ENCODE data around the gene STEAP1B. TPM values are rescaled to one million over a fixed set of nuclear protein-coding genes. Genes with fewer than 3 reads are reported as not detected.

The STEAP1B gene
- polyA plus RNA-seq, 1 of the 3 experiments (the other 2 are of a cell fraction) = 14.7 TPM

DNA sequence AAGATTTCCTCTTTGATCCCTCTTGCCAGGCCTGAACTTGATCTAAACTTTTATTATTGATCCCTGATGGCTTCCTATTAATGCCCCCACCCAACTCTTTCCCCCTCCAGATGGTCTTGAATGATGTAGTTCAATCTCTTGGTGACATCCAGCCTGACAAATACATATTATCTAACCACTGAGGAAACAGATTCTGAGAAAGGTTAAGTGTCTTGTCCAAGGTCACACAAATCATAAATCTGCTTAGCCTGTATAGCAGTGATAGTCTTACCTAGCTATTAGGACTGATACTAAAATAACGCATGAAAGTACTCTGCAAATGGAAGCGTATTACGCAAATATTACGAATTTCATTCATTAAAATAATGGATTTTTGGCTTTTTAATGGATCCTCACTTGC lies 22.7 kb downstream of the STEAP1B start:
- ChIA-PET POLR2A (no interaction called here), CTCF (interaction anchor here (17.0 kb wide), 1 partner anchor 365 kb away, joined by 203 read pairs; no protein-coding TSS in a partner anchor)
- H3K9me2 ChIP-seq = no peaks in the 10 kb centered on the region
- no peaks in the 10 kb centered on the region for H3K79me2 ChIP-seq (ENCODE audit: insufficient read depth)
- no peak overlapping the region for H3K9ac ChIP-seq
- H3K4me2 ChIP-seq = no peak overlapping the region
- no peaks in the 10 kb centered on the region for H4K20me1 ChIP-seq (ENCODE audit: insufficient read depth)
- H3K27me3 ChIP-seq (ENCODE audit: insufficient read depth) = no peaks in the 10 kb centered on the region
- no peak overlapping the region for H3K4me3 ChIP-seq (ENCODE audit: low read depth in 2 of 2, low read length in 1 of 2)
- peaks cover 0 to 10% of the 10 kb centered on the region in 2 experiments; a peak in 1 of 4 replicates for H3K4me1 ChIP-seq (ENCODE audit: control insufficient read depth in 1 of 2, insufficient read depth in 2 of 2, low read depth in 1 of 2, low read length in 1 of 2)
- no peaks in the 10 kb centered on the region for H3K9me3 ChIP-seq
- no peak for DNase-seq
- H3K36me3 ChIP-seq (replicated peaks in 1 of 2; ENCODE audit: control insufficient read depth in 1 of 2, insufficient read depth in 2 of 2, low read length in 1 of 2) = peaks cover 0 to 19% of the 10 kb centered on the region in 2 experiments
- no peaks in the 10 kb centered on the region for H3F3A ChIP-seq (replicated peaks; ENCODE audit: insufficient read depth)
- WGBS (ENCODE audit: low lambda C conversion rate) = 87% methylated on average over 4 of the region's 4 CpGs
- TF ChIP-seq YY1 (IDR thresholded peaks at IDR 0.05; ENCODE audit: low read depth) = no peak
- no peak overlapping the region for H3K27ac ChIP-seq (ENCODE audit: low read depth in 2 of 2, low read length in 1 of 2)
- H2AFZ ChIP-seq (ENCODE audit: low read depth) = no peak overlapping the region

DNA sequence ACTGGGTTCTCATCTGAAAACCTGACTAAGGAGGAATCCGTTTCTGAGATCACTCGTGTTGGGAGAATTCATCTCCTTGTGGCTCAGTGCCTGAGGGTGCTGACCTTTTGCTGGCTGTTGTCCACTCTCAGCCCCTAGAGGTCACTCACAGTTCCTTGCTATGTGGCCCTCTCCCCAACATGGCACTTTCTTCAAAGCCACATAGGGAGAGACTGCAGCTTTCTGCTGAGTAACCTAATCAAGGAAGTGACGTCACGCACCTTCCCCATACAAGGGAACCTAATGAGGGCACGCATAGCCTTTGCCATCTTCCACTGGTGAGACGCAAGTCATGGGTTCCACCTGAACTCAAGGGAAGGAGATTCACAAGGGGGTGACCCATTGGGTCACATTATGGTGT lies 23.2 kb downstream of the STEAP1B start:
- Histone ChIP-seq H3K4me1 (ENCODE audit: control insufficient read depth in 1 of 2, insufficient read depth in 2 of 2, low read depth in 1 of 2, low read length in 1 of 2) (peaks cover 0 to 10% of the 10 kb centered on the region in 2 experiments; a peak in 1 of 4 replicates), H3K27me3 (ENCODE audit: insufficient read depth) (no peaks in the 10 kb centered on the region), H3K27ac (ENCODE audit: low read depth in 2 of 2, low read length in 1 of 2) (no peak overlapping the region), H3K9me3 (no peaks in the 10 kb centered on the region), H3K9ac (no peak overlapping the region), H3K4me3 (ENCODE audit: low read depth in 2 of 2, low read length in 1 of 2) (no peak overlapping the region), H3K79me2 (ENCODE audit: insufficient read depth) (no peaks in the 10 kb centered on the region), H3K9me2 (no peaks in the 10 kb centered on the region), H3F3A (replicated peaks; ENCODE audit: insufficient read depth) (no peaks in the 10 kb centered on the region), H2AFZ (ENCODE audit: low read depth) (no peak overlapping the region), H4K20me1 (ENCODE audit: insufficient read depth) (no peaks in the 10 kb centered on the region), H3K4me2 (no peak overlapping the region), H3K36me3 (replicated peaks in 1 of 2; ENCODE audit: control insufficient read depth in 1 of 2, insufficient read depth in 2 of 2, low read length in 1 of 2) (peaks cover 0 to 22% of the 10 kb centered on the region in 2 experiments)
- ChIA-PET POLR2A (no interaction called here), CTCF (interaction anchor here (17.0 kb wide), 1 partner anchor 365 kb away, joined by 203 read pairs; no protein-coding TSS in a partner anchor)
- 86% methylated on average over 6 of the region's 6 CpGs for WGBS (ENCODE audit: low lambda C conversion rate)
- DNase-seq = no peak
- TF ChIP-seq, protein P1, sequence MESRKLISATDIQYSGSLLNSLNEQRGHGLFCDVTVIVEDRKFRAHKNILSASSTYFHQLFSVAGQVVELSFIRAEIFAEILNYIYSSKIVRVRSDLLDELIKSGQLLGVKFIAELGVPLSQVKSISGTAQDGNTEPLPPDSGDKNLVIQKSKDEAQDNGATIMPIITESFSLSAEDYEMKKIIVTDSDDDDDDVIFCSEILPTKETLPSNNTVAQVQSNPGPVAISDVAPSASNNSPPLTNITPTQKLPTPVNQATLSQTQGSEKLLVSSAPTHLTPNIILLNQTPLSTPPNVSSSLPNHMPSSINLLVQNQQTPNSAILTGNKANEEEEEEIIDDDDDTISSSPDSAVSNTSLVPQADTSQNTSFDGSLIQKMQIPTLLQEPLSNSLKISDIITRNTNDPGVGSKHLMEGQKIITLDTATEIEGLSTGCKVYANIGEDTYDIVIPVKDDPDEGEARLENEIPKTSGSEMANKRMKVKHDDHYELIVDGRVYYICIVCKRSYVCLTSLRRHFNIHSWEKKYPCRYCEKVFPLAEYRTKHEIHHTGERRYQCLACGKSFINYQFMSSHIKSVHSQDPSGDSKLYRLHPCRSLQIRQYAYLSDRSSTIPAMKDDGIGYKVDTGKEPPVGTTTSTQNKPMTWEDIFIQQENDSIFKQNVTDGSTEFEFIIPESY (IDR thresholded peaks at IDR 0.05; ENCODE audit: borderline replicate concordance, low read depth) = no peak
- TF ChIP-seq ELF1 (IDR thresholded peaks at IDR 0.05) (no peak), SIN3A (IDR thresholded peaks at IDR 0.05; ENCODE audit: borderline replicate concordance, low read depth, low read length) (no peak), GATA2 (CRISPR knock-in tag; IDR thresholded peaks at IDR 0.05) (no peak), MXI1 (IDR thresholded peaks at IDR 0.05; ENCODE audit: low read depth, low read length) (no peak), RAD21 (IDR thresholded peaks at IDR 0.05; ENCODE audit: low read length) (no peak), EZH2phosphoT487 (IDR thresholded peaks at IDR 0.05; ENCODE audit: borderline replicate concordance, low read depth) (no peak)
- TF ChIP-seq, protein P2, sequence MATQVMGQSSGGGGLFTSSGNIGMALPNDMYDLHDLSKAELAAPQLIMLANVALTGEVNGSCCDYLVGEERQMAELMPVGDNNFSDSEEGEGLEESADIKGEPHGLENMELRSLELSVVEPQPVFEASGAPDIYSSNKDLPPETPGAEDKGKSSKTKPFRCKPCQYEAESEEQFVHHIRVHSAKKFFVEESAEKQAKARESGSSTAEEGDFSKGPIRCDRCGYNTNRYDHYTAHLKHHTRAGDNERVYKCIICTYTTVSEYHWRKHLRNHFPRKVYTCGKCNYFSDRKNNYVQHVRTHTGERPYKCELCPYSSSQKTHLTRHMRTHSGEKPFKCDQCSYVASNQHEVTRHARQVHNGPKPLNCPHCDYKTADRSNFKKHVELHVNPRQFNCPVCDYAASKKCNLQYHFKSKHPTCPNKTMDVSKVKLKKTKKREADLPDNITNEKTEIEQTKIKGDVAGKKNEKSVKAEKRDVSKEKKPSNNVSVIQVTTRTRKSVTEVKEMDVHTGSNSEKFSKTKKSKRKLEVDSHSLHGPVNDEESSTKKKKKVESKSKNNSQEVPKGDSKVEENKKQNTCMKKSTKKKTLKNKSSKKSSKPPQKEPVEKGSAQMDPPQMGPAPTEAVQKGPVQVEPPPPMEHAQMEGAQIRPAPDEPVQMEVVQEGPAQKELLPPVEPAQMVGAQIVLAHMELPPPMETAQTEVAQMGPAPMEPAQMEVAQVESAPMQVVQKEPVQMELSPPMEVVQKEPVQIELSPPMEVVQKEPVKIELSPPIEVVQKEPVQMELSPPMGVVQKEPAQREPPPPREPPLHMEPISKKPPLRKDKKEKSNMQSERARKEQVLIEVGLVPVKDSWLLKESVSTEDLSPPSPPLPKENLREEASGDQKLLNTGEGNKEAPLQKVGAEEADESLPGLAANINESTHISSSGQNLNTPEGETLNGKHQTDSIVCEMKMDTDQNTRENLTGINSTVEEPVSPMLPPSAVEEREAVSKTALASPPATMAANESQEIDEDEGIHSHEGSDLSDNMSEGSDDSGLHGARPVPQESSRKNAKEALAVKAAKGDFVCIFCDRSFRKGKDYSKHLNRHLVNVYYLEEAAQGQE (IDR thresholded peaks at IDR 0.05; ENCODE audit: low read depth, low read length) = no peak
- TF ChIP-seq, protein P3, sequence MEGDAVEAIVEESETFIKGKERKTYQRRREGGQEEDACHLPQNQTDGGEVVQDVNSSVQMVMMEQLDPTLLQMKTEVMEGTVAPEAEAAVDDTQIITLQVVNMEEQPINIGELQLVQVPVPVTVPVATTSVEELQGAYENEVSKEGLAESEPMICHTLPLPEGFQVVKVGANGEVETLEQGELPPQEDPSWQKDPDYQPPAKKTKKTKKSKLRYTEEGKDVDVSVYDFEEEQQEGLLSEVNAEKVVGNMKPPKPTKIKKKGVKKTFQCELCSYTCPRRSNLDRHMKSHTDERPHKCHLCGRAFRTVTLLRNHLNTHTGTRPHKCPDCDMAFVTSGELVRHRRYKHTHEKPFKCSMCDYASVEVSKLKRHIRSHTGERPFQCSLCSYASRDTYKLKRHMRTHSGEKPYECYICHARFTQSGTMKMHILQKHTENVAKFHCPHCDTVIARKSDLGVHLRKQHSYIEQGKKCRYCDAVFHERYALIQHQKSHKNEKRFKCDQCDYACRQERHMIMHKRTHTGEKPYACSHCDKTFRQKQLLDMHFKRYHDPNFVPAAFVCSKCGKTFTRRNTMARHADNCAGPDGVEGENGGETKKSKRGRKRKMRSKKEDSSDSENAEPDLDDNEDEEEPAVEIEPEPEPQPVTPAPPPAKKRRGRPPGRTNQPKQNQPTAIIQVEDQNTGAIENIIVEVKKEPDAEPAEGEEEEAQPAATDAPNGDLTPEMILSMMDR (IDR thresholded peaks at IDR 0.05) = no peak
- TF ChIP-seq, protein P4, sequence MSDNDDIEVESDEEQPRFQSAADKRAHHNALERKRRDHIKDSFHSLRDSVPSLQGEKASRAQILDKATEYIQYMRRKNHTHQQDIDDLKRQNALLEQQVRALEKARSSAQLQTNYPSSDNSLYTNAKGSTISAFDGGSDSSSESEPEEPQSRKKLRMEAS (IDR thresholded peaks at IDR 0.05; ENCODE audit: low read depth) = no peak
